GM18870 (cell line): ENCODE data around the gene FANCL.
"Not testable (repeated sequence)": the region's sequence is repeated elsewhere in the genome, so short reads cannot be mapped to it uniquely, and the experiment has no call there.

ENCODE experiments used
- ATAC-seq: cut with Tn5 transposase; IDR thresholded peaks from one replicate; pipeline ENCODE4 v1.9.1; 2021; ENCODE audit warnings: moderate library complexity; ENCODE audit not compliant: unreplicated experiment

Gene FANCL

GRCh38 chr2:58240670-58241545, at the start of gene FANCL:
TSS of gene FANCL (minus strand) at chr2:58241325. CDS start at chr2:58241313, 12 bp downstream.
- ATAC-seq: peak; percentile 71

- ATAC-seq: no peak
These were observed 47.9 kb upstream of the FANCL start for GRCh38 chr2:58289029-58289428.

GRCh38 chr2:58283931-58284330, 42.8 kb upstream of the FANCL start:
- ATAC-seq: no peak

- ATAC-seq: not testable (repeated sequence)
These were observed 34.0 kb upstream of the FANCL start for GRCh38 chr2:58275144-58275543.

- ATAC-seq: no peak
These were observed 30.7 kb upstream of the FANCL start for GRCh38 chr2:58271826-58272225.

- no peak for ATAC-seq
These were observed 27.6 kb upstream of the FANCL start for GRCh38 chr2:58268685-58269084.

- ATAC-seq: no peak
These were observed 25.1 kb upstream of the FANCL start for GRCh38 chr2:58266211-58266610.

- no peak for ATAC-seq
These were observed 20.1 kb upstream of the FANCL start for GRCh38 chr2:58261209-58261608.

GRCh38 chr2:58258456-58258855, 17.3 kb upstream of the FANCL start:
- ATAC-seq: peak; percentile 77

GRCh38 chr2:58251331-58252201, 10.4 kb upstream of the FANCL start:
- not testable (repeated sequence) for ATAC-seq

- no peak for ATAC-seq
These were observed 380 bp upstream of the FANCL start for GRCh38 chr2:58241546-58241864.

- ATAC-seq: no peak
These were observed 1.7 kb downstream of the FANCL start for GRCh38 chr2:58239243-58239925.

GRCh38 chr2:58237741-58238140, 3.4 kb downstream of the FANCL start:
- ATAC-seq: peak; percentile 21

GRCh38 chr2:58235984-58236383, 5.1 kb downstream of the FANCL start:
- no peak for ATAC-seq

GRCh38 chr2:58235170-58235569, 6.0 kb downstream of the FANCL start:
- no peak for ATAC-seq

- ATAC-seq: no peak
These were observed 12.8 kb downstream of the FANCL start for GRCh38 chr2:58228299-58228698.

- ATAC-seq: no peak
These were observed 13.8 kb downstream of the FANCL start for GRCh38 chr2:58227171-58227917.

GRCh38 chr2:58221909-58222308, 19.2 kb downstream of the FANCL start:
- no peak for ATAC-seq

GRCh38 chr2:58215429-58215828, 25.7 kb downstream of the FANCL start:
- ATAC-seq: no peak

GRCh38 chr2:58210951-58211568, 30.1 kb downstream of the FANCL start:
- not testable (repeated sequence) for ATAC-seq
